ENCODE results near the gene MTCH2.

- no peak for TF ChIP-seq CTCF (IDR thresholded peaks at IDR 0.05)
- no peak for TF ChIP-seq EP300 (IDR thresholded peaks at IDR 0.05)
These were observed 46.6 kb upstream of the MTCH2 start for GRCh38 chr11:47688991-47689390.
